Measurements from ENCODE around the gene FBN1. TPM values are rescaled to one million over a fixed set of nuclear protein-coding genes. Genes with fewer than 3 reads are reported as not detected.

Gene FBN1
- total RNA-seq, 1 experiment from 2014 or later, result 5.2 TPM

- no peak for TF ChIP-seq ATF3 (CRISPR knock-in tag; conservative IDR thresholded peaks at IDR 0.05)
- TF ChIP-seq HMGXB4 (CRISPR knock-in tag; IDR thresholded peaks at IDR 0.05), result no peak
- TF ChIP-seq KAT7 (CRISPR knock-in tag; IDR thresholded peaks at IDR 0.05; ENCODE audit: borderline replicate concordance), result no peak
- no peak for TF ChIP-seq FOXK1 (CRISPR knock-in tag; IDR thresholded peaks at IDR 0.05)
- no peak for TF ChIP-seq STAT6 (CRISPR knock-in tag; conservative IDR thresholded peaks at IDR 0.05; ENCODE audit: low read depth)
- TF ChIP-seq ESRRA (CRISPR knock-in tag; IDR thresholded peaks at IDR 0.05; ENCODE audit: borderline replicate concordance), result no peak
- no peak for TF ChIP-seq SMAD4 (CRISPR knock-in tag; IDR thresholded peaks at IDR 0.05)
Measured at GRCh38 chr15:48601095-48601494, 44.4 kb downstream of the FBN1 start (continued).

- ChIA-PET CTCF (no interaction called here), POLR2A (no interaction called here)
- Mint-ChIP-seq H3K4me3 (no peak overlapping the region), H3K27ac (no peak overlapping the region), H3K4me1 (no peaks in the 10 kb centered on the region; the same call in 1 of the 2 replicates), H3K27me3 (ENCODE audit: low read depth) (no peaks in the 10 kb centered on the region), H3K36me3 (no peaks in the 10 kb centered on the region), H3K9me3 (no peaks in the 10 kb centered on the region)
- DNase-seq (ENCODE audit: low spot score) (no peak), ATAC-seq (no peak)
- TF ChIP-seq ZNF532 (CRISPR knock-in tag; IDR thresholded peaks at IDR 0.05; ENCODE audit: borderline replicate concordance) (no peak), SOX15 (CRISPR knock-in tag; IDR thresholded peaks at IDR 0.05) (no peak), CDX4 (CRISPR knock-in tag; IDR thresholded peaks at IDR 0.05; ENCODE audit: borderline replicate concordance) (no peak), ATF2 (CRISPR knock-in tag; IDR thresholded peaks at IDR 0.05; ENCODE audit: borderline replicate concordance, low read depth) (no peak)
Measured at GRCh38 chr15:48596841-48597240, 48.7 kb downstream of the FBN1 start.

- CTCF ChIA-PET, result no interaction called here
- Mint-ChIP-seq H3K36me3 (no peaks in the 10 kb centered on the region), H3K27me3 (ENCODE audit: low read depth) (no peaks in the 10 kb centered on the region), H3K4me3 (no peak overlapping the region), H3K27ac (no peak overlapping the region), H3K9me3 (no peaks in the 10 kb centered on the region), H3K4me1 (no peaks in the 10 kb centered on the region; the same call in 1 of the 2 replicates)
- no peak for DNase-seq (ENCODE audit: low spot score)
- POLR2A ChIA-PET, result no interaction called here
- no peak for ATAC-seq
- TF ChIP-seq NR2C2 (CRISPR knock-in tag; IDR thresholded peaks at IDR 0.05), result no peak
- no peak for TF ChIP-seq CBFB (CRISPR knock-in tag; IDR thresholded peaks at IDR 0.05; ENCODE audit: low read depth)
- no peak for TF ChIP-seq FOXJ3 (CRISPR knock-in tag; IDR thresholded peaks at IDR 0.05; ENCODE audit: borderline replicate concordance)
- TF ChIP-seq ZNF121 (CRISPR knock-in tag; IDR thresholded peaks at IDR 0.05), result no peak
- TF ChIP-seq ZNF281 (CRISPR knock-in tag; IDR thresholded peaks at IDR 0.05), result no peak
Measured at GRCh38 chr15:48596415-48596814, 49.1 kb downstream of the FBN1 start.

Data from WTC11 (cell line).